ENCODE measurements around the gene DUOXA2. TPM values are rescaled to one million over a fixed set of nuclear protein-coding genes. Genes with fewer than 3 reads are reported as not detected.

The DUOXA2 gene
- total and polyA plus RNA-seq, 2 experiments from 2014 or later = not detected

DNA sequence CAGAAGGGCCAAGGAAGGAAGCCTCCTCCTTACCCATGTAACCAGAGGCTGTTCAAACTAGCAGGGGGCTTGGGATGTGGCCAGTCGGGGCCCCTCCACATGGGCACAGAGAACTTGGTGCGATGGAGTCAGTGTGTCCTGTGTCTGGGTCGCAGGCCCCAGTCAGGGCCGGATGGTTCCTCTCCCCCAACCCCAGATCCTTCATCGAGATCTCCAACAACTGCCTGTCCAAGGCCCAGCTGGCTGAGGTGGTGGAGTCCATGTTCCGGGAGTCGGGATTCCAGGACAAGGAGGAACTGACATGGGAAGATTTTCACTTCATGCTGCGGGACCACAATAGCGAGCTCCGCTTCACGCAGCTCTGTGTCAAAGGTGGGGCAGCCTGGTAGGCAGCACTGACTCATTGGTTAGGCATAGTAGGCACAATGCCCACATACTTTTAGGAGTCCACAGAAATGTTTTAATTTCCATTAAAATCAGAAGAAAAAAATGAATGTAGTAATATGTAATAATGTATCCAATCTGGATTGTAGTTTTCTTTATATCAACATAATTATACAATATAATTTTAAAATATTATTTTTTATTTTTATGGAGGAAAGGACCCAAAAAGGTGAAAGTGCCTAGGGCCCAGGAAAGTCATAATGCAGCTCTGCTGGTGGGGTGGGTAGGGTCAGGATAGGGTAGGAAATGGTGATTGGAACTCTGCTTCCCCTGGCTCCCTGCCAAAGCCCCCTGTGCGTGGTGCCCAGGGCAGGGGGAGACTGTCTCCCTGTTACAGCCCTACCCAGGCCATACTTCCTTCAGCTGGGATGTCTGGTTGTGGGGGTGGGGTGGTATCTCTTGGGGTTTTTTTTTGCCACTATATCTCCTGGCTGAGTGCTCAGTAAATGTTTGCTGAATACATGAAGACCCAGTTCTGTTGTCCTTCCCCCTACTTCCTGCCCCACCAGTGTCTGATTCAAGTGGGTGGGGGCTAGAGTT, 34.2 kb downstream of the DUOXA2 start:
- H3K27ac ChIP-seq = no peak overlapping the region
- H3K9me3 ChIP-seq (ENCODE audit: low read depth) = no peaks in the 10 kb centered on the region
- DNase-seq (ENCODE audit: low read depth in 1 of 2, low spot score in 1 of 2) = no peak

DNA sequence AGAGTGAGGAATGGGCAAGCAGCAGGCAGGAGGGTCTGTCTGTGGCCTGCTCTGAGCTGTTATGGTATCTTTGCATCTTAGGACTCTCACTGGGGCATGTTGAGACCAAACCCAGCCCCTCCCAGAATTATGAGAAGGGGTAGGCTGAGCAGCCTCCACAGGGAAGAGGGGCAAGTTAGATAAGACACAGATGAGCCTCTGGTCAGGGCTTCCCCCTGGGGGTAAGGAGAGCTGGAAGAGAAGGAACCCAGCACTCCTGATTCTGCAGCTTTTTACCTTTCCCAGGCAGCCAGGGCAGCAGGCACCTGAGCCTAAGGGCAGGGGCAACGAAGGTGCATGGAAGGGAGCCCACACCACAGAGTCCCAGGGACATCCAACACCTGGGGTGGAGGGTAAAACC, 34.9 kb downstream of the DUOXA2 start:
- H3K4me3 ChIP-seq = no peak overlapping the region
- TF ChIP-seq, protein P1, sequence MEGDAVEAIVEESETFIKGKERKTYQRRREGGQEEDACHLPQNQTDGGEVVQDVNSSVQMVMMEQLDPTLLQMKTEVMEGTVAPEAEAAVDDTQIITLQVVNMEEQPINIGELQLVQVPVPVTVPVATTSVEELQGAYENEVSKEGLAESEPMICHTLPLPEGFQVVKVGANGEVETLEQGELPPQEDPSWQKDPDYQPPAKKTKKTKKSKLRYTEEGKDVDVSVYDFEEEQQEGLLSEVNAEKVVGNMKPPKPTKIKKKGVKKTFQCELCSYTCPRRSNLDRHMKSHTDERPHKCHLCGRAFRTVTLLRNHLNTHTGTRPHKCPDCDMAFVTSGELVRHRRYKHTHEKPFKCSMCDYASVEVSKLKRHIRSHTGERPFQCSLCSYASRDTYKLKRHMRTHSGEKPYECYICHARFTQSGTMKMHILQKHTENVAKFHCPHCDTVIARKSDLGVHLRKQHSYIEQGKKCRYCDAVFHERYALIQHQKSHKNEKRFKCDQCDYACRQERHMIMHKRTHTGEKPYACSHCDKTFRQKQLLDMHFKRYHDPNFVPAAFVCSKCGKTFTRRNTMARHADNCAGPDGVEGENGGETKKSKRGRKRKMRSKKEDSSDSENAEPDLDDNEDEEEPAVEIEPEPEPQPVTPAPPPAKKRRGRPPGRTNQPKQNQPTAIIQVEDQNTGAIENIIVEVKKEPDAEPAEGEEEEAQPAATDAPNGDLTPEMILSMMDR (IDR thresholded peaks at IDR 0.05; ENCODE audit: low read depth, low read length) = no peak

More for the DNA sequence above, 34.2 kb downstream of the DUOXA2 start:
- H3K36me3 ChIP-seq = no peaks in the 10 kb centered on the region
- TF ChIP-seq, protein P1 (IDR thresholded peaks at IDR 0.05; ENCODE audit: low read depth, low read length) = no peak
- H3K4me1 ChIP-seq (ENCODE audit: low read depth) = no peaks in the 10 kb centered on the region
- H3K27me3 ChIP-seq = peaks cover 3% of the 10 kb centered on the region
- no peak overlapping the region for H3K4me3 ChIP-seq

DNA sequence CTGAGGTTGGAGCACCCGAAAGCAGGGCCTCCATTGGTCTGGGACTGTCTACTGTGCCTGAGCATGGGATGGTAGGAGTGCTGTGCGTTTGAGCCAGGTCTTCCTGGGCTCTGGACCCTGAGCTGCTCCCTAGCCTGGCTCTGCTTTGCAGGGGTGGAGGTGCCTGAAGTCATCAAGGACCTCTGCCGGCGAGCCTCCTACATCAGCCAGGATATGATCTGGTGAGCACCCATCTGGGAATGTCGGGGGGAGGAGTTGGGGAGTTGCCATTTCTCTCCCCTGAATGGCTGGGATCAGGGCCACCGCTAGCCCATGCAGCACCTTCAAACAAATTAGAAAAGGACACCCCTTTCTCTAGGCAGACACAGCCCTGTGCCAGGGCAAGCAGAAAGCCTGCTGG, 36.4 kb downstream of the DUOXA2 start:
- no peak overlapping the region for H3K27ac ChIP-seq
- no peak for DNase-seq (ENCODE audit: low read depth in 1 of 2, low spot score in 1 of 2)

More for the DNA sequence above, 34.9 kb downstream of the DUOXA2 start:
- H3K27me3 ChIP-seq = peaks cover 3% of the 10 kb centered on the region
- DNase-seq (ENCODE audit: low read depth in 1 of 2, low spot score in 1 of 2) = no peak
- H3K4me1 ChIP-seq (ENCODE audit: low read depth) = no peaks in the 10 kb centered on the region
- H3K36me3 ChIP-seq = no peaks in the 10 kb centered on the region
- no peaks in the 10 kb centered on the region for H3K9me3 ChIP-seq (ENCODE audit: low read depth)
- H3K27ac ChIP-seq = no peak overlapping the region

DNA sequence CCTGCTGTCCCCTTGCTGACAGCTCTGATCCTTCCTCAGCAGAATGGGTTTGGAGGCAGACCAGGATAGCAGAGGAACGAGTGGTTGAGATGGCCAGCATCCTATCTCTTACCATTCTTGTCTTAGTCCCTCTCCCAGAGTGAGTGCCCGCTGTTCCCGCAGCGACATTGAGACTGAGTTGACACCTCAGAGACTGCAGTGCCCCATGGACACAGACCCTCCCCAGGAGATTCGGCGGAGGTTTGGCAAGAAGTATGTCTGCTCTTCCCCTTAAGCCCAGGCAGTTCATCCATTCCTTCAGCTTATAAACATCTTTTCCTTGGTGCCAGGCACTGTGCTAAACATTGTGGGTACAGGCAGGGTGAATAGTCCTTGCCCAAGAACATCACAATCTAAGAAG, 36.9 kb downstream of the DUOXA2 start:
- no peak overlapping the region for H3K4me3 ChIP-seq
- no peak for DNase-seq (ENCODE audit: low read depth in 1 of 2, low spot score in 1 of 2)

More for the DNA sequence above, 36.4 kb downstream of the DUOXA2 start:
- no peaks in the 10 kb centered on the region for H3K27me3 ChIP-seq
- H3K9me3 ChIP-seq (ENCODE audit: low read depth) = no peaks in the 10 kb centered on the region
- TF ChIP-seq, protein P1 (IDR thresholded peaks at IDR 0.05; ENCODE audit: low read depth, low read length) = no peak
- H3K4me3 ChIP-seq = no peak overlapping the region
- no peaks in the 10 kb centered on the region for H3K4me1 ChIP-seq (ENCODE audit: low read depth)
- H3K36me3 ChIP-seq = no peaks in the 10 kb centered on the region

DNA sequence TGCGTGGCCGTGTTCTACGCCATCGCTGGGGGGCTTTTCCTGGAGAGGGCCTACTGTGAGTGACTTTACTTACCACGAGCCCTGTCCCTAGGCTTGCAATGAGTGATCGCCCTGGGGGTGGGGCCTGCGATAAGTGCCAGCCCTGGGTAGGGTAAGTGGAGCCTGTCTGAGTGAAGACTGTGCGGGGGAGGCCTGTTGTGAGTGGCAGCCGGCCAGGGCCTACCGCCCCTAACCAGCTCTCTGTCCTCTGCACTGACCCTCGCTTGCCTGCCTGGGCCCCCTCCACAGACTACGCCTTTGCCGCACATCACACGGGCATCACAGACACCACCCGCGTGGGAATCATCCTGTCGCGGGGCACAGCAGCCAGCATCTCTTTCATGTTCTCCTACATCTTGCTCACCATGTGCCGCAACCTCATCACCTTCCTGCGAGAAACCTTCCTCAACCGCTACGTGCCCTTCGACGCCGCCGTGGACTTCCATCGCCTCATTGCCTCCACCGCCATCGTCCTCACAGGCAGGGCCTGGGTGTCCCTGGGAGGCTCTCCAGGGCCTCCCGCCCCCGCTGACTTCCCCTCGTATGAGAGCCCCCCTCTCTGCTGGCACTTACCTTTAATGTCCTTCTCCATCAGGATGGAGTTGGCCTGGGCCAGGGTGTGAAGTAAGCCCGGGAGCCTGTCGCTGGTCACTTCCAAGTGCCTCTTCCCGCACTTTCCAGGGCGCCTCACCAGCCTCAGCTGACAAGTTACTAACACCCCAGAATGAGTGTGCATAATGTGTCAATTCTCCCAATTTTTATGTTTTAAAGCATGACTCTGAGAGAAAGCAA, 38.1 kb downstream of the DUOXA2 start:
- no peaks in the 10 kb centered on the region for H3K27me3 ChIP-seq
- no peaks in the 10 kb centered on the region for H3K36me3 ChIP-seq
- TF ChIP-seq, protein P1 (IDR thresholded peaks at IDR 0.05; ENCODE audit: low read depth, low read length) = no peak

More for the DNA sequence above, 36.9 kb downstream of the DUOXA2 start:
- Histone ChIP-seq H3K27me3 (no peaks in the 10 kb centered on the region), H3K36me3 (no peaks in the 10 kb centered on the region), H3K4me1 (ENCODE audit: low read depth) (no peaks in the 10 kb centered on the region), H3K9me3 (ENCODE audit: low read depth) (no peaks in the 10 kb centered on the region), H3K27ac (no peak overlapping the region)
- TF ChIP-seq, protein P1 (IDR thresholded peaks at IDR 0.05; ENCODE audit: low read depth, low read length) = no peak

More for the DNA sequence above, 38.1 kb downstream of the DUOXA2 start:
- no peak for DNase-seq (ENCODE audit: low read depth in 1 of 2, low spot score in 1 of 2)
- no peaks in the 10 kb centered on the region for H3K9me3 ChIP-seq (ENCODE audit: low read depth)
- H3K27ac ChIP-seq = no peak overlapping the region
- no peaks in the 10 kb centered on the region for H3K4me1 ChIP-seq (ENCODE audit: low read depth)
- no peak overlapping the region for H3K4me3 ChIP-seq

Measured in cardiac muscle cell (in vitro differentiated cells and primary cell).